Thymus (tissue), 11 donors: ENCODE data around the gene CDC73. TPM values are rescaled to one million over a fixed set of nuclear protein-coding genes. Genes with fewer than 3 reads are reported as not detected.

ENCODE experiments used
- DNase-seq, 9 donors: peaks; one replicate each; pipeline ENCODE4 v3.0.0-alpha.2; 2013; ENCODE audit warnings: low spot score in 9 of 9, low read depth in 6 of 9, missing footprints in 1 of 9
- H3K27ac ChIP-seq, 2 donors: one replicate each; pipeline ENCODE4 v1.5.1; 2013; ENCODE audit warnings: control low read depth in 1 of 2, low read depth in 1 of 2, low read length in 1 of 2, mild to moderate bottlenecking in 1 of 2, moderate library complexity in 1 of 2
- H3K27me3 ChIP-seq, 2 donors: one replicate each; pipeline ENCODE4 v1.5.1; 2013; ENCODE audit warnings: low read length in 1 of 2; ENCODE audit not compliant: control insufficient read depth in 2 of 2, insufficient read depth in 1 of 2
- H3K36me3 ChIP-seq, 2 donors: one replicate each; pipeline ENCODE4 v1.5.1; 2013; ENCODE audit warnings: low read length in 1 of 2, mild to moderate bottlenecking in 1 of 2, moderate library complexity in 1 of 2; ENCODE audit not compliant: control insufficient read depth in 2 of 2, insufficient read depth in 2 of 2
- H3K4me1 ChIP-seq, 2 donors: one replicate each; pipeline ENCODE4 v1.5.1; 2013; ENCODE audit warnings: low read length in 2 of 2; ENCODE audit not compliant: control insufficient read depth in 2 of 2, insufficient read depth in 2 of 2
- H3K4me3 ChIP-seq, 2 donors: one replicate each; pipeline ENCODE4 v1.5.1; 2013; ENCODE audit warnings: low read length in 2 of 2, control low read depth in 1 of 2, mild to moderate bottlenecking in 1 of 2
- H3K9me3 ChIP-seq, 2 donors: one replicate each; pipeline ENCODE4 v1.5.1; 2013; ENCODE audit warnings: low read length in 1 of 2, mild to moderate bottlenecking in 1 of 2; ENCODE audit not compliant: control insufficient read depth in 2 of 2, insufficient read depth in 1 of 2
- WGBS: extraction: QIAGEN DNeasy Blood & Tissue Kit; methylation state at CpG from one replicate; pipeline ENCODE4 v1.1.7; 2013; 5-methylcytosine and 5-hydroxymethylcytosine counted together
- polyA plus RNA-seq: library from polyadenylated mRNA; stranded (reverse); fragments of 200-250 nt; gene quantifications from one replicate; pipeline ENCODE4 v1.2.3, GENCODE V29; 2013
- total RNA-seq: library from RNA; stranded (reverse); fragments of 120-200 nt; gene quantifications from one replicate; pipeline ENCODE4 v1.2.4, GENCODE V29; 2013
- donor health status: healthy.

Gene CDC73
- total and polyA plus RNA-seq, 2 donors: 14.4 to 17.1 TPM

DNA sequence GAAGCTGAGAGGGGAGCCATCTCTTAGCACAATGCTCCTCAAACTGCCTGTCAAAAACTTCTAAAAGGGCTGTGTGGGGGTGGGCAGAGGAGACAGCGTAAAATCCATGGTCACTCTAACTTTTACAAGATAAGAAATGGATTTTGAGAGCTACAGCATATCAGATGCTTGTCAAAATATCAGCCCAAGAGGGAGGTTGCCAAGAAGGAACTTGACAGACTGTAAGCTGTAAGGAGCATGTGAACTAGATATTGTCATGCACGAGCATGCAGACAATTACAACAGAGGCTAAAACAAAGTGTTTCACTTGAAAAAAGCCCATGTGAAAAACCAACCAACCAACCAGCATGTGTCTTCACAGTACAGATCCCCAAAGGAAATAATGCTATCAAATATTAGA is 171.9 kb downstream of the CDC73 start:
- Histone ChIP-seq H3K36me3 (no peaks in the 10 kb centered on the region), H3K27ac (no peak overlapping the region), H3K9me3 (no peaks in the 10 kb centered on the region), H3K27me3 (no peaks in the 10 kb centered on the region), H3K4me1 (no peaks in the 10 kb centered on the region), H3K4me3 (no peak overlapping the region)
- 96% methylated on average over 2 of the region's 2 CpGs for WGBS
- no peak for DNase-seq

DNA sequence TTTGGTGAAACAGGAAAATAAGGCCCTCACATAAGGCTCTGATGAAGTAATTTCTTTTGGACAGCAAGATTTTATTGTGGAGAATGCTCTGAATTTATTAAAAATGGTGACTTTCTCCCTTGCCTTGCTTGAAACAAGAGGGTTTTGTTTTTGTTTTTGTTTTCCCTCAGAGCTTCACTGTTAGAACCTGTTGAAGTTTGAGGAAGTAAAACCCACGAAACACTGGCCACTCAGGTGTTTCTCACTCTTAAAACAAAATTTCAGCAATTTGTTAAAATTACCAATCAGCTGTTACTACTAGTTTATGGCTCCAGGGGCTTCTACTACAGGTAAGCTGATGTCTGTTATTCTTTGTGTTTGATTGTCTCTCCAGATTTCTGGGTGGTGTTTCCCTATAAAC is 177.2 kb downstream of the CDC73 start:
- H3K27ac ChIP-seq: no peak overlapping the region
- no peaks in the 10 kb centered on the region for H3K4me1 ChIP-seq
- no peak for DNase-seq
- no peaks in the 10 kb centered on the region for H3K9me3 ChIP-seq
- no peaks in the 10 kb centered on the region for H3K27me3 ChIP-seq
- no peak overlapping the region for H3K4me3 ChIP-seq
- WGBS: 77% methylated on average over 1 of the region's 1 CpG
- no peaks in the 10 kb centered on the region for H3K36me3 ChIP-seq

DNA sequence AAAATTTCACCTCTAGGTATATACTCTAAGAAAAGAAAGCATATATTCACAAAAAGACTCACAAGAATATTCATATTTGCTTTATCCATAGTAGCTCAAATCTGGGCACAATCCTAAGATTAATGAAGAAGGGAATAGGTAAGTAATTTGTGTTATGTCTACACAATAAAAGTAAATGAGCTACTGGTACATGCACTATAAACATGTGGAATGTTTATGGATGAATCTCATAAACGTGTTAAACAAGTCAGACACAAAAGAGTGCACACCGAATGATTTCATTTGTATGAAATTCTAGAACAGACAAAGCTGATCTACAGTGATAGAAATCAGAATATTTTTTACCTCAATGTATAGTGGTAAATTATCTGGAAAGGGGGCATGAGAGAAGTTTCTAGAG is 179.9 kb downstream of the CDC73 start:
- H3K36me3 ChIP-seq: no peaks in the 10 kb centered on the region
- DNase-seq: no peak
- H3K27ac ChIP-seq: no peak overlapping the region
- no peaks in the 10 kb centered on the region for H3K9me3 ChIP-seq
- H3K4me3 ChIP-seq: no peak overlapping the region
- WGBS: 91% methylated on average over 2 of the region's 2 CpGs
- no peaks in the 10 kb centered on the region for H3K27me3 ChIP-seq
- H3K4me1 ChIP-seq: no peaks in the 10 kb centered on the region

DNA sequence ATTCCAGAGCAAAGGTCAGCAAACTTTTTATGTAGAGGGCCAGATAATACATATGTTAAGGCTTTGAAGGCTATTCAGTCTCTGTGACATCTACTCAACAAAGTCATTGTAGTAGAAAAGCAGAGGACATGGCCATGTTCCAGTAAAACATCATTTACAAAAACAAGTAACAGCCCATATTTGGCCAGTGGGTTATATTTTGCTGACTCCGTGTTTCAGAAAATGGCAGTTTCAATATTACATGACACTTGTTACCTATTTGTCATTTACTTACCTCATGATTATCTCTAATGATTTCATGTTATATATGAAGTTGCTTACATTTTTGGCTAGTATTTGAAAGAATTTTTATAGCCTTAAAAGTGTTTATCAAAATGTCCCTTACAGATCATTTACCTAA is 182.0 kb downstream of the CDC73 start:
- Histone ChIP-seq H3K36me3 (no peaks in the 10 kb centered on the region), H3K27me3 (no peaks in the 10 kb centered on the region), H3K9me3 (no peaks in the 10 kb centered on the region), H3K4me1 (no peaks in the 10 kb centered on the region), H3K27ac (no peak overlapping the region), H3K4me3 (no peak overlapping the region)
- DNase-seq: no peak
- WGBS: 91% methylated on average over 1 of the region's 1 CpG

Other genes with a start within 250 kb of the CDC73 start
- 24.5 TPM for gene UCHL5, start 62.7 kb upstream of the CDC73 start, total RNA-seq
- 17.4 TPM for gene UCHL5, start 62.7 kb upstream of the CDC73 start, polyA plus RNA-seq
- 55.2 TPM for gene RO60, start 62.4 kb upstream of the CDC73 start, total RNA-seq
- gene RO60, start 62.4 kb upstream of the CDC73 start, polyA plus RNA-seq: 9.1 TPM
- 6.5 TPM for gene GLRX2, start 16.6 kb upstream of the CDC73 start, total RNA-seq
- gene GLRX2, start 16.6 kb upstream of the CDC73 start, polyA plus RNA-seq: 11.2 TPM
- 0.38 TPM for gene B3GALT2, start 64.6 kb downstream of the CDC73 start, total RNA-seq
- 0.21 TPM for gene B3GALT2, start 64.6 kb downstream of the CDC73 start, polyA plus RNA-seq